Caco-2 (cell line): ENCODE results near the gene RBM47. TPM values are rescaled to one million over a fixed set of nuclear protein-coding genes. Genes with fewer than 3 reads are reported as not detected.
"Not testable (repeated sequence)": the region's sequence is repeated elsewhere in the genome, so short reads cannot be mapped to it uniquely, and the experiment has no call there.

Experiments
- BruUV-seq: library from RNA; stranded (reverse); fragments of 400-500 nt; replicated peaks from 2 replicates; lab custom pipeline; 2021; lab: Mats Ljungman, UMichigan
- CTCF ChIA-PET: fragments of 300-600 bp; sonication (Branson Sonifier 250); formaldehyde crosslinking; loops from one replicate; lab custom pipeline; 2022; ENCODE audit warnings: antibody characterized with exemption; lab: Charles Lee
- POLR2A ChIA-PET: fragments of 300-600 bp; sonication (Branson Sonifier 250); formaldehyde crosslinking; loops from one replicate; lab custom pipeline; 2022; ENCODE audit warnings: antibody characterized with exemption; lab: Charles Lee
- DNase-seq, 2 experiments: peaks; one replicate each; pipeline versions ENCODE4 v3.0.0 to v3.0.0-alpha.2; 2020 to 2022
- H3K27me3 ChIP-seq: replicated peaks from 2 replicates; pipeline ENCODE4 v1.6.0; 2011; ENCODE audit warnings: low read length; ENCODE audit not compliant: control insufficient read depth, insufficient read depth
- H3K36me3 ChIP-seq: 2 replicates; pipeline ENCODE4 v1.5.1; 2011; ENCODE audit warnings: low read length; ENCODE audit not compliant: control insufficient read depth, insufficient read depth
- H3K4me1 ChIP-seq: fragments of 250-450 bp; sonication (Bioruptor Pico); 2 replicates; pipeline ENCODE4 v1.5.1; 2020; ENCODE audit warnings: mild to moderate bottlenecking
- H3K4me3 ChIP-seq: 2 replicates; pipeline ENCODE4 v1.5.1; 2011; ENCODE audit warnings: low read depth, mild to moderate bottlenecking, control low read depth, low read length
- H3K9me3 ChIP-seq: fragments of 250-450 bp; sonication (Bioruptor Pico); 2 replicates; pipeline ENCODE4 v1.5.1; 2020; ENCODE audit warnings: mild to moderate bottlenecking, moderate library complexity
- H3K27ac Mint-ChIP-seq: one replicate; pipeline ENCODE4 v1.8.0; 2022; ENCODE audit warnings: mixed read lengths; ENCODE audit not compliant: unreplicated experiment
- H3K27me3 Mint-ChIP-seq: one replicate; pipeline ENCODE4 v1.8.0; 2022; ENCODE audit warnings: mixed read lengths; ENCODE audit not compliant: insufficient read depth, unreplicated experiment
- H3K36me3 Mint-ChIP-seq: one replicate; pipeline ENCODE4 v1.8.0; 2022; ENCODE audit warnings: mild to moderate bottlenecking, mixed read lengths; ENCODE audit not compliant: insufficient read depth, unreplicated experiment
- H3K4me1 Mint-ChIP-seq: one replicate; pipeline ENCODE4 v1.8.0; 2022; ENCODE audit warnings: low read depth, mixed read lengths; ENCODE audit not compliant: unreplicated experiment
- H3K4me3 Mint-ChIP-seq: one replicate; pipeline ENCODE4 v1.8.0; 2022; ENCODE audit warnings: mild to moderate bottlenecking, moderate library complexity, mixed read lengths; ENCODE audit not compliant: unreplicated experiment
- H3K9me3 Mint-ChIP-seq: one replicate; pipeline ENCODE4 v1.8.0; 2022; ENCODE audit warnings: mixed read lengths; ENCODE audit not compliant: unreplicated experiment
- CTCF ChIP-seq, 2 experiments: fragments of 200-600 bp in 1 of 2; IDR thresholded peaks; 1 replicate in 1 of 2; 2 replicates in 1 of 2; pipeline versions ENCODE4 v1.5.1 to v1.8.0; 2011 to 2022; ENCODE audit warnings: antibody characterized with exemption in 1 of 2, control low read depth in 1 of 2, inconsistent platforms in 1 of 2, low read depth in 1 of 2, low read length in 1 of 2, mild to moderate bottlenecking in 1 of 2, moderate library complexity in 1 of 2; ENCODE audit not compliant: insufficient read depth in 1 of 2, severe bottlenecking in 1 of 2, unreplicated experiment in 1 of 2
- intact Hi-C: fragments of 100-400 bp; cut with micrococcal nuclease; formaldehyde crosslinking; loops from one replicate; pipeline ENCODE4 v1.10.0; 2022; ENCODE audit not compliant: unreplicated experiment
- total RNA-seq: library from RNA; stranded (reverse); gene quantifications from 2 replicates; pipeline ENCODE4 v1.2.3, GENCODE V29; 2022

RBM47 gene
- total RNA-seq, 1 experiment from 2014 or later = 62.1 TPM

GRCh38 chr4:40553995-40554394, 75.7 kb downstream of the RBM47 start:
- Histone ChIP-seq H3K4me1 (peaks cover 23% of the 10 kb centered on the region), H3K9me3 (no peaks in the 10 kb centered on the region), H3K36me3 (no peaks in the 10 kb centered on the region), H3K27me3 (no peaks in the 10 kb centered on the region), H3K4me3 (no peak overlapping the region)
- Mint-ChIP-seq H3K4me1 (peaks cover 20% of the 10 kb centered on the region), H3K27me3 (no peaks in the 10 kb centered on the region), H3K9me3 (no peaks in the 10 kb centered on the region), H3K27ac (no peak overlapping the region), H3K4me3 (no peak overlapping the region), H3K36me3 (peaks cover 10% of the 10 kb centered on the region)
- intact Hi-C loops = no loop called here
- ChIA-PET CTCF (interaction anchor here (0.5 to 0.7 kb wide), 2 partner anchors 38 to 71 kb away, joined by 3 read pairs; no protein-coding TSS in a partner anchor), POLR2A (no interaction called here)
- BruUV-seq = no TSS peak
- DNase-seq = no peak
- TF ChIP-seq CTCF (IDR thresholded peaks at IDR 0.05; ENCODE audit: insufficient read depth in 1 of 2, low read depth in 1 of 2, low read length in 1 of 2, severe bottlenecking in 1 of 2, unreplicated experiment in 1 of 2) = no peak

DNA sequence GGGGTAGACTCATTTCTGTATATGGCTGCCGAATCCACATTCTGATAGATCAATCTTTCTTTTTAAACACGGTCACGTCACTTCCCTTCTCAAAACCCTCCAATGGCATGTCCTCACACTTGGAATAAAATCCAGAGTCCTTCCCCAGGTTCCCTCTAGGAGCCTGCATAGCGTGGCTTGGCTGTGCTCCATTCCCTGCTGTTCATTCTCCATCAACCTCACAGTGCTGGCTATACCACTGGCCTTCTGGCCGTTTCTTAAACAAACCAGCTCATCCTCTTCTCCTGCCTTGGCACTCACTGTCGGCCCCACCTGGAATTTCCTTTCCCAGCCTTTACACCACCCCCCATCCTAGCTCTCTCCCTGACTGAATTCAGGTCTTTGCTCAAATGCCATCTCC, 77.1 kb downstream of the RBM47 start:
- DNase-seq = no peak
- no peak overlapping the region for H3K27ac Mint-ChIP-seq
- no peaks in the 10 kb centered on the region for H3K9me3 Mint-ChIP-seq
- peaks cover 24% of the 10 kb centered on the region for H3K4me1 ChIP-seq
- peaks cover 20% of the 10 kb centered on the region for H3K4me1 Mint-ChIP-seq
- no peaks in the 10 kb centered on the region for H3K36me3 ChIP-seq
- no peak overlapping the region for H3K4me3 ChIP-seq
- H3K36me3 Mint-ChIP-seq = peaks cover 10% of the 10 kb centered on the region
- no peak overlapping the region for H3K4me3 Mint-ChIP-seq
- BruUV-seq = no TSS peak
- H3K9me3 ChIP-seq = no peaks in the 10 kb centered on the region
- H3K27me3 ChIP-seq = no peaks in the 10 kb centered on the region
- ChIA-PET CTCF (no interaction called here), POLR2A (interaction anchor here (0.6 kb wide), 1 partner anchor 30 kb away, joined by 3 read pairs; no protein-coding TSS in a partner anchor)
- intact Hi-C loops = no loop called here
- no peaks in the 10 kb centered on the region for H3K27me3 Mint-ChIP-seq
- no peak for TF ChIP-seq CTCF (IDR thresholded peaks at IDR 0.05; ENCODE audit: insufficient read depth in 1 of 2, low read depth in 1 of 2, low read length in 1 of 2, severe bottlenecking in 1 of 2, unreplicated experiment in 1 of 2)

GRCh38 chr4:40551568-40552136, 78.0 kb downstream of the RBM47 start:
- CTCF ChIA-PET = interaction anchor here (0.6 to 1.0 kb wide), 3 partner anchors 12 to 37 kb away, joined by 3 to 8 read pairs (median 4); no protein-coding TSS in a partner anchor
- H3K4me3 ChIP-seq, H3K27me3 ChIP-seq, H3K9me3 ChIP-seq, H3K4me3 Mint-ChIP-seq, H3K27ac Mint-ChIP-seq, H3K27me3 Mint-ChIP-seq, BruUV-seq, H3K36me3 ChIP-seq, DNase-seq, POLR2A ChIA-PET, H3K9me3 Mint-ChIP-seq: not testable (repeated sequence)
- peaks cover 32% of the 10 kb centered on the region for H3K4me1 ChIP-seq
- intact Hi-C loops = loop anchor here (1.0 kb wide), 1 partner anchor 168 kb away; no protein-coding TSS in a partner anchor
- H3K4me1 Mint-ChIP-seq = peaks cover 20% of the 10 kb centered on the region
- H3K36me3 Mint-ChIP-seq = peaks cover 16% of the 10 kb centered on the region
